CD4-positive, alpha-beta T cell treated with Interleukin-1 beta for 1 hour (primary cell): ENCODE measurements around the gene USP49.

Experiments
- DNase-seq, 2 donors: peaks; one replicate each; pipeline ENCODE4 v3.0.0-alpha.2; 2020 to 2022

Gene USP49

GRCh38 chr6:41805830-41806774 lies 89.1 kb downstream of the USP49 start:
- no peak for DNase-seq

DNA sequence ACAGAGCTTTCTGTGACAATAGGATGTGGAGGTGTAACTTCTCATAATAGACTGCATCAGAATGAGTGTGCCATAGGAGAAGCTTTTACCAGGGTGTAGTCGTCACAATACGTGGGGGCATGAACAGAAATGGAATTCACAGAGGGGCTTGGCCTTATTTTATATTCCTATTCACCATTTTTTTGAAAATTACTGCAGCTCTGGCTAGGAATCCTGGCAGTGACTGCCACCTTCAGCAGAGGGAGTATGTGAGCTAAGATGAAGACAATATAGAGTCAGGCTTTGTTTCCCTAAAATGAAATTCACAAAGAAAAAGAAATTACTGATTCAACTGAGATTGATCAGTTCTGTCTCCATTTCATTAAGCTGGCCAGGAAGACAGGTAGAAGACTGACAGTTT lies 93.8 kb downstream of the USP49 start:
- DNase-seq: no peak

DNA sequence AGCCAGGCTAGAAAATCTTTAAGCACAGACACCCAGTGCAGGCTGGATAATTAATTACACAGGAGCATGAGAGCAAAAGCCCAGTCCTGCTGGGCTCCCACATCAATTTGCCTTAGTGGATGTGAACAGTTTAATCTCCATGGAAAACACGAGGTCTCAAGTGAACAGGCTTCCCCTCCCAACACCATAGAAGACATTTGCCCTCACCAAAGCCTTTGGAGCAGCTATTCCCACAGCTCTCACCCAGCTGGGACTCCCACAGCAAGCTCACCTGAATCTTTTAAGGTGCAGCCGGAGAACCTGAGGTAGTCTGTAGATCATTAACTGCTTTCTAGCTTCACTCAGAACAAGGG lies 95.6 kb downstream of the USP49 start:
- no peak for DNase-seq

DNA sequence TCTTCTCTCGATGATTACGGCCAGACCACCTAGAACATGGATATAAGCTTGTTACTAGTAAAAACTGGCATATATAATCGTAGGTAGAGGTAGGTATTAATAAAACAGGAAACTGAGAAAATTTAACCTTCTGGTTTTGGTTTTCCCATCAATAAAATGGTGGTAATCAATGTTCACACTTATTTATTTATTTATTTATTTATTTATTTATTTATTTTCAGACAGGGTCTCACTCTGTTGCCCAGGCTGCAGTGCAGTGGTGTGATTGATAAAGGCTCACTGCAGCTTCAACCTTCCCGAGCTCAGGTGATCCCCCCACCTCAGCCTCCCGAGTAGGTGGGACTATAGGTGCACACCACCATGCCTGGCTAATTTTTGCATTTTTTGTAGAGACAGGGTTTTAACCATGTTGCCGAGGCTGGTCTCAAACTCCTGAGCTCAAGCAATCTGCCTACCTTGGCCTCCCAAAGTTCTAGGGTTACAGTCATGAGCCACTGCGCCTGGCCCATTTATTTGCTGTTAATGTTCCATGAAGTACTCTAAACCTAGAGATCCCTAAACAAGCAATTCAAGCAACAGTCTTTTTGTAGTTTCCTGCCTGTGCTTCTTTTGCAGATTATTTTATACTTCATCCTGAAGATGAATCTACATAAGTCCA lies 96.1 kb downstream of the USP49 start:
- DNase-seq: no peak

GRCh38 chr6:41796474-41796873 lies 98.7 kb downstream of the USP49 start:
- DNase-seq: no peak

DNA sequence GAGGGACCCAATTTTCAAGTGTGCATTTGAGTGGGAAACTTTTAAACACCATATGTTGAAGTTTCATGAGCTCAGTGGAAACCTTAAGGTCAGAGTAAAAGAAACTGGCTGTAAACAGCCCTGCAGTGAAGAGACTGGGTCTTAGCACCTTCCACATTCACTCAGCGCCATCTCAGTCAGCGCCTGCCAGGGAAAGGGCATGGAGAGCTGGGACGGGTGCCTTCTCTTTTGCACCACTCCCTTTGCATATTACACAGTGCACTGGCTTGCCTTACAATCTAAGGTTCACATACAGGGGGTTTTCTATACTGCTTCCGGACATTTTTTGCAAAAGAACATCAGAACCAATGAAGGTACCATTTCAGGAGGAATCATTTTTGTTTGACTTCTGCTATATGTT lies 103.2 kb downstream of the USP49 start:
- no peak for DNase-seq

DNA sequence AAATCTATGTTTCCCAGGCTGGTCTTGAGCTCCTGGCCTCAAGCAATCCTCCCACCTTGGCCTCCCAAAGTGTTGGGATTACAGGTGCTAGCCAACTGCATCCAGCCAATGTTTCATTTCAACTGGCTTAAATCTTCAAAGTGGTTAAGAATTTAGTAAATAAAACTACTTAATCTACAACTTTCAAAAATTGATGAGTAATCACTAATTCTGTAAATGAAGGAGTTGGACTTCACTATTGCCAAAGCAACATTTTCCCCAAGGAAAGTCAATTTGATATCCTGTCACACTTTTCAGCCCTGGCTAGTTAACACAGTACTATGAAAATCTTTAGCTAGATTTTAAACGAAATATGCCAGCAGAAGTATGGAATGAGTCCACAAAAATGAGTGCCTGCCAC lies 103.9 kb downstream of the USP49 start:
- no peak for DNase-seq

DNA sequence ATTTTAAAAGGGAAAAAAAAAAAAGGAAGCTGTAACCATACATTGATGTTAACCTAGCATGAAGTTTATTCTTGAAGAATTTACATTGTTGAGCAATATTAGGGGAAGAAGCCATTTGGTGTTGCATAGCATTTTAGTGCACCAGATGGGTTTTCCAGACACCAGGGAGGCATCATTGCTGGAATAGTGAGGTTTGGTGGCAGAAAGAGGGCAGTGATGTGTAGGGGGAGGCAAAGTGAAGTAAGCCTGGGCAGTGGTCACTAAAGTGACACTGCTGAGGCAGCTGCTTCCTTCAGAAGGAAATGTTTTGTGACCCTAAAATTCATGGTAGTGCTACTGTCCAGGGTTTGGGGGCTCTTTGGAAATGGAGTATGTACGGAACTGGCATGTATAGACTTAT lies 105.1 kb downstream of the USP49 start:
- DNase-seq: no peak

DNA sequence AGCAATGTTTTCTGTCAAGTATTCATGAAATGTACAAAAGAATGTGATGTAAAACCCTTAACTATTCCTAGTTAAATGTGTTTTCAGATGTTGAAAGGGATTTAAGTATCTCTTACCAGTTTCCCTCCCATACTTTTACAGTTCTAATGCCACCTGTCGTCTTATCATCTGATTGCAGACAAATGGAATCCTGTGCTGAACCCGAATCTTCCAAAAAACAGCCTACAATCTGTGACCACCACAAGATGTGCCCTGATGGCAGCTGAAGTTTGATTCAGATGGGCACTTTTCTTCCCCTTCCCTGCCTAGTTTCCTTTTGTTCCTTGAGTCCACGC lies 105.8 kb downstream of the USP49 start:
- no peak for DNase-seq

- peak; percentile 93 to 96 for DNase-seq
These were observed 107.8 kb downstream of the USP49 start, which contains the start of gene TOMM6 for GRCh38 chr6:41787219-41787917. TOMM6 (plus strand) TSS chr6:41787694; CDS start chr6:41787698, 4 bp downstream.

GRCh38 chr6:41786451-41787218 lies 108.5 kb downstream of the USP49 start:
- peak; percentile 84 to 89 for DNase-seq

DNA sequence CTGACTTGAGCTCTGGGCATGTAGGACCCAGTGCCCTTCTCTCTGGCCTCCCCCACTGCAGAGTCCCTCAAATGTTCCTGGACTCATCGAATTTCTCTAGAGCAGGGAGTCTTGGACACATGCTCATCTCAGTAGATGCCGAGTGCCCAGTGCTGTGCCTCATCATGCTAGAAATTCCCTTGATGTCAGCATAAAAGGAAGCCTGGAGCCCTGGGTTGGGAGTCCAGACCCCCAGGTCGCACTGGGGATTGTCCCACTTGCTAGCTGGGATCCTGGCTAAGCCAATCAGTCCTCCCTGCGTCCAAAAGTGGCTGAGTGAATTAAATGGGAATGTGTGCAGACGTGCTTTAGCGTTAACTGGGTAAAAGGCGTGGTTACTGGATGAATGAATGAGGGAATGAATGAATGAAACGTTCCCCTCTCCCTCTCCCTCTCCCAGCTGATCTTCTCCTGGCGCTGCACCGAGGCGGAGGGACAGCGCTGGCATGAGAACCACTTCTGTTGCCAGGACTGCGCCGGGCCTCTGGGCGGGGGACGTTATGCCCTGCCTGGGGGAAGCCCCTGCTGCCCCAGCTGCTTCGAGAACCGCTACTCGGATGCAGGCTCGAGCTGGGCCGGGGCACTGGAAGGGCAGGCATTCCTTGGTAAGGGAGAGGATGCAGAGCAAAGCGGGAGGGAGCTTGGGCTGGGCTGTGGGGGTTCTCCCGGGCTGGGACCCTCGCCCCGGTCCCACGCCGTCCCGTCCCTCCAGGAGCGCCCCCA lies 109.3 kb downstream of the USP49 start:
- DNase-seq: no peak

DNA sequence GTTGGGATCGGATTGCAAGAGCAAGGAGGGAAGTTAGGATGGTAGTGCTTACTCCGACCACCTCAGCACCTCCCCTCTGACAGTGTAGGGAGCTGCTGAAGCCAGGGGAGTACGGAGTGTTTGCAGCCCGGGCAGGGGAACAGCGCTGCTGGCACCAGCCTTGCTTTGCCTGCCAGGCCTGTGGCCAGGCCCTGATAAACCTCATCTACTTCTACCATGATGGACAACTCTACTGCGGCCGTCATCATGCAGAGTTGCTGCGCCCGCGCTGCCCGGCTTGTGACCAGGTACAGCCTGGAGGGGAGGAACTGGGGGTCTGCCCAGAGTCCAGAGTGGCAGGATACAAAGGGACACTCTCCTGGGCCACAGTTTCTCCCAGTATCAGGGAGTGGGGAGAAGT lies 109.9 kb downstream of the USP49 start:
- DNase-seq: no peak

- DNase-seq: peak in 1 of 2 donors; percentile 9
These were observed 110.5 kb downstream of the USP49 start for GRCh38 chr6:41784581-41785171.

GRCh38 chr6:41783106-41783780 lies 111.9 kb downstream of the USP49 start:
- DNase-seq: no peak

DNA sequence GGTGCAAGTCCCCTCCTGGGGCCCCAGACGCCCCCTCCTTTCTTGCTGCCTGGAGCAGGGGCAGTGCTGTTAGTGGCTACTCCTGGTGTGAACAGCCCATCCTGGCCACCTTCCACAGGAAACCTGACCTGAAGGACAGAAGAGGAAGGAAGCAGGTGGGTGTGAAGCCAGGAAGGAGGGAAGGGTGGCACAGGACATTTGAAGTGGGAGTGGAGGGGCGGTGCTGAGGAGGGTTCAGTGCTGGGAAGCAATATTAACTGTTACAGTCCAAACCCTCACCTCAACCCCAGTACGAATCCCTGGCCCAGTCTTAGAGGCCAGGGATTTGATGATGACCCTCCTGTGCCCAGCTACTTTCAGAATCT lies 113.8 kb downstream of the USP49 start:
- no peak for DNase-seq

GRCh38 chr6:41780551-41781365 lies 114.4 kb downstream of the USP49 start, which contains the start of gene PRICKLE4:
PRICKLE4 (plus strand) TSS chr6:41780782; CDS start chr6:41783474, 2,692 bp downstream.
- no peak for DNase-seq

DNA sequence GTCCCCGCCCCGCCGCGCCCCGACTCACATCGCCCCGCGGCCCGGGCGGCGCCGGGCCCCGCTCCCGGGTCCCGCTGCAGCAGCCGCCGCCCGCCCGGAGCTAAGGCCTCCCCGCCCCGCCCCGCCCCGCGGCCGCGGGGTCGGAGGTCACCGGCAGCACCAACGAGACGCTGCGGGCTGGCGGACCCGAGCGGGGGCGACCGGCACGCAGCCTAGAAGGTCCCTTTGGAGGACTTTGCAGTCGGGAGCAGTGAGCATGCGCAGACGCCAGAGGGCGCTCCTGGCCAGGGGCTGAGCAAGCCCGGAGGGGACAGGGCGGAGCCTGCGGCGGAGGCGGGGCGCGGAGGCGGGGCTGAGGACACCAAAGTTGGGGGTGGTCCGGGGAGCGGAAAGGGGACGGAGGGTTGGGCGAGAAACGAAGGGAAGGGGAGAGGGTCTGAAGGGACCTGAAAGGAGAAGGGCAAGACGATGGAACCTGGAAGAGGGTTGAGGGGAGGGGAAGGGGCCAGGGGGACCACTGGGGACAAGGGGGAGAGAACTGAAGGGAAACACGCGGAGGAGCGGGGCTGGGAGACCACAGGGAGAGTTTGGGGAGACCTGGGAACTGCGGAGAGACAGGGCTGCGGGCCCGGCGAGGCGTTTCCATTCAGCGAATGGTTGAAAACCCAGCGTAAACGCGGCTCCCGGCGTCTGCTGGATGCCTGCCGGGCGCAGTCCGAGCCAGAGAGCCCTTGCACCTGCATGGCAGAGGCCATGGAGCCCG lies 115.2 kb downstream of the USP49 start, which contains the start of gene FRS3:
TSS of gene FRS3 (minus strand) at position 113 of the 763 bp plus-strand sequence. CDS start 2,913 bp downstream, outside the sequence.
- DNase-seq: peak; percentile 97 to 99

DNA sequence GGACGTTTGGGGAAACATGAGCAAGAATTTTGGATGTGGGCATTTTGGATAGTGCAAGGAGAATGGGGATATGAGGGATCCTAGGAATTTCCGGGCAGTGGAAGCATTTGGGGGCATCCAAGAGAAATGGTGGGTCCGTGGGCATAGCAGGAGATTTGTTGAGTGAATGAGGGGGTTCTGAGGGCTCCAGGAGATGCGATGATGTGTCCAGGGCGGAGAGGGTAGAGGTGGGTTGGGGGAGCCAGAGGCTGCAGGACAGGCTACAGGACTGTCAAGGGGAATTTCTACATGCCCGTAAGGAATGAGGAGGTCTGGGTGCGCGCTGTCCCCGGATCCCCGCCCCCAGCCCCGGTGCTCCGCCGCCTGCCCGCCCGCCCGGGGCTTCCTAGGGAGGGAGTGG lies 115.8 kb downstream of the USP49 start:
- DNase-seq: no peak
